Measurements from ENCODE around the gene PCYT2. TPM values are rescaled to one million over a fixed set of nuclear protein-coding genes. Genes with fewer than 3 reads are reported as not detected.
A peak's percentile ranks its signal among the peaks of the same experiment; 100 is the strongest.

The PCYT2 gene
- total and polyA plus RNA-seq, 10 of the 15 experiments (the other 5 are each of a cell fraction or from before 2014, with no cell fraction given) = 0.63 to 72.0 (median 45.0) TPM

- peaks cover 3 to 24% of the 10 kb centered on the region in 2 experiments; a peak in 3 of 4 replicates for H3K36me3 ChIP-seq (ENCODE audit: control insufficient read depth in 2 of 2, insufficient read depth in 2 of 2, low read length in 1 of 2)
- FAIRE-seq (no peak), DNase-seq (ENCODE audit: low read depth, low spot score) (no peak), ATAC-seq (no peak)
- H3K79me2 ChIP-seq (ENCODE audit: control insufficient read depth, insufficient read depth, low read length) = peaks cover 60% of the 10 kb centered on the region
- 0 out of 2 replicates have a peak, but pooled peaks cover 8% of the 10 kb centered on the region for H3K4me1 ChIP-seq (ENCODE audit: control insufficient read depth, insufficient read depth, low read length)
- BruUV-seq (replicated peaks) = TSS peak; percentile 76
- H2AFZ ChIP-seq (ENCODE audit: control insufficient read depth, low read depth, low read length) = no peak overlapping the region
- SMC1A ChIA-PET (ENCODE audit: uncharacterized antibody, unreplicated experiment) = interaction anchor here (1.6 to 1.7 kb wide), 2 partner anchors 7 to 25 kb away, joined by 5 to 7 read pairs; no protein-coding TSS in a partner anchor
- H3K4me3 ChIP-seq = peak overlapping the region; percentile 95
- H3K4me2 ChIP-seq (ENCODE audit: control insufficient read depth, insufficient read depth) = peak overlapping the region; percentile 81; the same call in 1 of the 2 replicates
- TF ChIP-seq IRF5 (IDR thresholded peaks at IDR 0.05; ENCODE audit: borderline replicate concordance) = no peak
- no peak for TF ChIP-seq SREBF2 (IDR thresholded peaks at IDR 0.05; ENCODE audit: low read length)
- no peak for TF ChIP-seq USF1 (IDR thresholded peaks at IDR 0.05; ENCODE audit: borderline replicate concordance, extremely low read length, insufficient read depth, low read depth, low read length)
- TF ChIP-seq HDAC2 (IDR thresholded peaks at IDR 0.05) = no peak
- TF ChIP-seq SREBF1 (IDR thresholded peaks at IDR 0.05; ENCODE audit: low read length) = no peak
- TF ChIP-seq CEBPZ (IDR thresholded peaks at IDR 0.05; ENCODE audit: low read depth, low read length) = no peak
- peak; percentile 3 for TF ChIP-seq BCL3 (IDR thresholded peaks at IDR 0.05; ENCODE audit: borderline replicate concordance, insufficient read depth, low read depth, low read length, poor library complexity, severe bottlenecking)
- TF ChIP-seq POU2F2 (IDR thresholded peaks at IDR 0.05; ENCODE audit: borderline replicate concordance, low read depth, low read length) = peak; percentile 50; the same call in 1 of the 3 replicates
- peak; percentile 51 for TF ChIP-seq POLR2AphosphoS5 (IDR thresholded peaks at IDR 0.05; ENCODE audit: low read length)
- no peak for TF ChIP-seq JUND (IDR thresholded peaks at IDR 0.05; ENCODE audit: low read depth, low read length)
- no peak for TF ChIP-seq BRCA1 (IDR thresholded peaks at IDR 0.05; ENCODE audit: low read depth, low read length)
- TF ChIP-seq PBX3 (IDR thresholded peaks at IDR 0.05; ENCODE audit: insufficient replicate concordance, low read depth, low read length) = peak; percentile 53
- 73% methylated on average over 20 of the region's 30 CpGs for WGBS (ENCODE audit: insufficient coverage, insufficient replicate concordance, low lambda C conversion rate, missing lambda C conversion rate)
- H3K9ac ChIP-seq (ENCODE audit: control insufficient read depth, insufficient read depth, low read length) = no peak overlapping the region
- intact Hi-C loops (cut with micrococcal nuclease; ENCODE audit: unreplicated experiment) (no loop called here), in situ Hi-C loops (cut with MboI) (no loop called here)
- CTCF ChIA-PET = interaction anchor here (0.9 to 2.5 kb wide), 12 partner anchors 8 to 169 kb away, joined by 3 to 10 read pairs (median 4); partner anchors contain the start of genes DCXR and P4HB
- no peaks in the 10 kb centered on the region for H3K9me3 ChIP-seq (replicated peaks; ENCODE audit: control insufficient read depth, insufficient read depth, low read length)
- H3K27ac ChIP-seq (ENCODE audit: control insufficient read depth, insufficient read depth) = no peak overlapping the region
- H3K27me3 ChIP-seq (replicated peaks in 1 of 2; ENCODE audit: control insufficient read depth in 2 of 2, insufficient read depth in 2 of 2, low read length in 1 of 2) = no peaks in the 10 kb centered on the region
- 0 out of 2 replicates have a peak, but pooled peaks cover 3% of the 10 kb centered on the region for H4K20me1 ChIP-seq (ENCODE audit: control insufficient read depth, insufficient read depth)
- RAD21 ChIA-PET (ENCODE audit: unreplicated experiment) = interaction anchor here (0.9 to 2.1 kb wide), 4 partner anchors 7 to 87 kb away, joined by 3 to 8 read pairs (median 4); no protein-coding TSS in a partner anchor
- POLR2A ChIA-PET = interaction anchor here (0.7 to 3.5 kb wide), 5 partner anchors 10 to 56 kb away, joined by 3 to 26 read pairs (median 10); partner anchors contain the start of genes ALYREF and ANAPC11
These were observed 42.5 kb downstream of the PCYT2 start for GRCh38 chr17:81868674-81869220.

Measured in GM12878 (cell line).